DLD1 (cell line): Measurements from ENCODE around the gene MED17.

Experiments used
- in situ Hi-C: cut with HindIII; loops from 2 replicates; pipeline ENCODE4 v1.10.0; 2017; ENCODE audit warnings: low sequenced_read_pairs

MED17 gene

DNA sequence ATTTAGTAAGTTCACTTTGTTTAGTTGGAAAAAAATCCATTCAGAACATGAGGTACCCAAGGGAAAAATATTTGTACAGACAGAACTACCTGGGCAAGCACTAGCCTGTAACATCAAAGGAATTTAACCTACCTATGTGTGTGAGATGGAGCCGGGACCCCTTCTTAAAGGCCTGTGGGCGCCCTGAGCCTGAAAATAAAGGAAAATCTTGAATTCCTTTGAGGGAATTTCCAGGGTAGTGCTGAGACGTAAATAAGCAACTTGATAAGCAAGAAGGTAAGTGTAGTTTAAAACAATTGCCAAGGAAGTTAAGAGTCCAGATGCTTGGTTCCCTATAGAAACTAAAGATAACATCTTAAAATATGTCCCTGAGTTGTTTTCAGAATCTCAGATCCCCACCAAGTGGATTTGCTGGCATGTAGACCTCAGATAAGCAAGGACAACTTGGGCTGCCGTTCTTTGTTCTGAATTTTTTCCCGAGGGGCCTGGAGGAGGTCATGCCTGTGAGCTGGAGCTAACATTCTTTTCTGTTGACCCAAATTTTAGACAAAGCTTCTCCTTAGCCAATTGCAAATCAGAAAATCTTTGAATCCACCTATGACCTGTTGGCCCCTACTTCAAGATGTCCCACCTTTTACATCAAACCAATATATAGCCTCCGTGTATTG is 31.0 kb downstream of the MED17 start:
- in situ Hi-C loops, result no loop called here

DNA sequence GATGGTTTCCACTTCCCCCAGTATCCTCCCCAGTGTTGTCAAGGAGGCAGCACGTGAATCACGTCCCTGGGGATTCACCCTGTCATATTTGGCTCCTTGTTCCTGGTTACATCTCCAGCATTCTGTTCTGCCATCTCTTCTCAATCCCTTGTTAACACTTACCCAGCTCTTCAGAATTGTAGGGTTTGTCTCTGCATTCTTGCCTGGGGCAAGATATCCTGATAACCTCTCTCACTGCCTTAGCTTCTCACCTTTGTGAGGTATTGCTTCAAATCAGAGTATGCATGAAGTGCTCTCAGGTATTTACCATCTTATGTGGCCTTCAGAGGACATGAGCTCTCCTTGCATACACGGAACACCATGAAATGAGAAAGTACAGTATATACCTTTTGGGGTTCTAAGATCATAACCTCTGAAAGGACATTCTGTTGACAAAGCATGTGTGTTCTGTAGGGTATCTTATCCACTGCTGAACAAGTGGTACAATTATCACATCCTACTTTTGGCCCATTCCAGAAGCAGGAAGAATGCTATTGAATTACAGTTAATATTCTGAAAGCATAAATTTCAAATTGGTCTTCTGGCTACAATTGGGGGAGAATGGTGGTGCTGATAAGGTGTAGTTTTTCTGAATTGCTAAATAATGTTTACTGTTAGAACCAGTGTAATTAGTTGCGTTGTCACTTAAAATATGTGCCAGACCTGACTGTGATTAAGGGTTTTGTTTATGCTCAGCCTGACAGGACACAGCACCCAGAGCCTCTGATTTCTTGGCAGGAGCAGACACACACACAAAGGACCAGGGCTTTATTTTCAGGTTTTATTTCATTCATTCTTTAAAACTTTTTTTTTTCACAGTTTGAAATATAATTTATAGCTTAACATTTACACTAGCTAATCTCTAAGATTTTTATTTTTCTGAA is 33.6 kb downstream of the MED17 start:
- in situ Hi-C loops, result no loop called here

DNA sequence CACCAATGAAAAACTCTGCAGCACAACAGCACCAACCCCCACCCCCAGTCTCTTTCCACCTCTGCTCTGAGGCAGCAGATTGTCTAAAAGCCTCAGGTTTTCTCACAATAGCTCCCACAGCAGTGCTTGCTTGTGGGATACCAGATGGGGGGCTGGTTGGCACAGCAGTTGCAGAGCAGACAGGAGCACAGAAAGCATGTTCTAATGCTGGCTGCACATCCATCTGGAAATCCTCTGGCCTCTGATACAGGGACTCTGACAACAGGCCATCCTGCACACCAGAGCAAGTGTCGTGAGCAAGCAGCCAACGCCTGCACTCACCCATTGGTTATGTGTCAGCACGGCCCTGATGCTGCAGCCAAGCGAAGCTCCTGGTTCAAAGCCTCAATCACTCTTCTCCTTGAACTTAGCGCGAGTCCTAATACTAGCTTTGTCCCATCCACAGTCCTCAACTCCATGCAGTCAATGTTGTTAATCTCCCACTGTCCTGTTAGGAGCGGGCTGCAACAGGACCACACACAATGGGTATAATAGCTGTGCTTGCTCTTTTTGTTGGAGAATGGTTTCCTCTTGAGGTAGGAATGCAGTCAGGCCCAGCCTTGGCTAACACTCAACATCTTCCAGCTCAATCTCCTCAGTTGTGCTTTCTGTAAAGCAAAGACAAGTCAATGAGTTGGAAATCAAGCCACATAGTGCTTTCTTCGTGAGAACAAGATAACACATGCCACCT is 36.0 kb downstream of the MED17 start:
- in situ Hi-C loops, result no loop called here

DNA sequence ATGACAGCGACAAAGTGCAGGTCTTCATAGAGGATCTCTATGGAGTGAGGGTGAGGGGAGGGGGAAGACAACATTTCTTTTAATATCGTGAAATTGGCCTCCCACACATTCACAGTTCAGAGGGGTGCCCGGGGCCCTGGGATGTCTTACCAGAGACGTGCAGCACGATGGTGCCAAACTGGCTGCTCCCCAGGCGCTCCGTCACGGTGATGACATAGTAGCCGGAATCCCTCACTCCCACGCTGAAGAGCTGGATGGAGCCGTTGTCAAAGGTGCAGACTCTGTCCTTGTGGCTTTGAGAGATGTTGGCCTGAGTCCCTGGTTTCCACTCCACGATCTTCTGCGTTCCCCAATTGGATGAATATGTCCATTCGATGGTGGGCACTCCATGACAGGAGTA is 36.8 kb downstream of the MED17 start:
- in situ Hi-C loops, result no loop called here

DNA sequence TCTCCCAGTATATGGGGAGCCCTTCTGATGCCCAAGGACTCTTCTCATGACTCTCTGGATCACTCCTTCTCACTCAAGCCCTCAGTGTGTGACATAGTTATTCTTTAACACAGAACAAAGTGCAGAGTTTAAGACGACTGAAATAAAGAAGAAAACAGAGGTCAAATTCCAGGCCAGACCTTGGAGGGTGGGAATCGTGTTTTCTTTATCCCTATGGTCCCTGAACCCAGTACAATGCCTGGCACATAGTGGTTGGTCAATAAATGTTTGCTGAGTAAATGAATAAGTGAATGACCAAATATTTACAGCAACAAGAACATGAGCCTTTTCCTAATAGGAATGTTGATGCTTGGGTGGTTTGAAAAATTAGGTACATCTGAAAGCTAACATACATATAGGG is 37.5 kb downstream of the MED17 start:
- in situ Hi-C loops, result no loop called here

DNA sequence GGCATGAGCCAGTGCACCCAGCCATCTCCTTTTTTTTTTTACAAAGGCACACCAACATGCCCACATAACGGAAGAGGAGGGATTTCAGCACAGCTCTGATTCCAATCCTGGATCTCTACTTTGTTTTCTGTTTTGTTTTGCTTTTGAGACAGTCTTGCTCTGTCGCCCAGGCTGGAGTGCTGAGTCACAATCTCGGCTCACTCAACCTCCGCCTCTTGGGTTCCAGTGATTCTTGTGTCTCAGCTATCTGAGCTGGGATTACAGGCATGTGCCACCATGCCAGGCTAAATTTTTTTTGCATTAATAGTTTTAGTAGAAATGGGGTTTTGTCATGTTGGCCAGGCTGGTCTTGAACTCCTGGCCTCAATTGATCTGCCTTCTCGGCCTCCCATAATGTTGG is 38.3 kb downstream of the MED17 start:
- in situ Hi-C loops, result no loop called here

DNA sequence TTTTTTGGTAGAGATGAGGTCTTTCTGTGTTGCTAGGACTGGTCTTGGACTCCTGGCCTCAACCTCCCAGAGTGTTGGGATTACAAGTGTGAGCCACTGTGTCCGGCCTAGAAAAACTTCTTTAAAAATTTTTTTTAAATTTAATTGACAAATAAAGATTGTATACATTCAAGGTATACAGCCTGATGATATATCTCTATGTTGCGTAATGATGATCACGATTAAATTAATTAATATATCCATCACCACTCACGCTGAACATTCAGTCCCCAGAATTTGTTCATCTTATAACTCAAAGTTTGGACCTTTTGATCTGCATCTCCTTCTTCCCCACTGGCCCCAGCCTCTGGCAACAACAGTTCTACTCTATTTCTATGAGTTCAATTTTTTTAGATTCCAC is 39.1 kb downstream of the MED17 start:
- in situ Hi-C loops, result no loop called here

DNA sequence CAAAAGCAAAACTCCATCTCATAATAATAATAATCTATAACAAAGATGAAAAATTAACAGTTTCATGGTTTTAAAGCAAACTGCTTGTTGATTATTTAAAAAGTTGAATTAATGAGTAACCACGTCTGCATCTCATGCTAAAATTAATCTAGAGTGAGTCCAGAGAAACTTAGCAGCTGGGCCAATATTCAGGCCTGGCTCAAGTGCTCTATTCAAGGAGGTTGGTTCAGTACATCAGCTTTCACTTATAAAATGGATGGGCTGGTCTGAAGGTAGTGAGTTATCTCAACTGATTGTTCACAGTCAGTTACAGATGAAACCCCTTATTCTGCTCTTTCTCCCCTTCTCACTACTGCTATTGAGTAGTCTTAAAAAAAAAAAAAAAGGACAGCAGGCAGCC is 43.3 kb downstream of the MED17 start:
- in situ Hi-C loops, result no loop called here

DNA sequence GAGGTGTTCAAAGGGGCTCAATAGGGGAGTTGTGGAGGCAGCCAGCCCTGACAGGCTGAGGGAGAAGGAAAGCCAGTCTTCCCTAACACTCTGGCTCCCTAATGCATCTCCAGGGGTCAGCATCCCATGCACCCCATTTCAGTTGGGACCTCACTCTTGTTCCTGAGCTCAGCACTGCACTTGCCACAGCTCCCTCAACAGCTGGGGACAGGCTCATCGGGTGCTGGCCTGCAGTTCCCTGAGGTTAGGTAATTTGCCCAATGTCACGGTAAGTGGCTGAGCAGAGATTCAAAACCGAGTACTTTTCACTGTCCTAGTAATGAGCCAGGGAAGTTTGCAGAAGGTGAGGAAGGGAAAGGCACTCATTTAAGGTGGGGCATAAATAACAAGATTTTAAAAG is 45.5 kb downstream of the MED17 start:
- in situ Hi-C loops, result no loop called here

DNA sequence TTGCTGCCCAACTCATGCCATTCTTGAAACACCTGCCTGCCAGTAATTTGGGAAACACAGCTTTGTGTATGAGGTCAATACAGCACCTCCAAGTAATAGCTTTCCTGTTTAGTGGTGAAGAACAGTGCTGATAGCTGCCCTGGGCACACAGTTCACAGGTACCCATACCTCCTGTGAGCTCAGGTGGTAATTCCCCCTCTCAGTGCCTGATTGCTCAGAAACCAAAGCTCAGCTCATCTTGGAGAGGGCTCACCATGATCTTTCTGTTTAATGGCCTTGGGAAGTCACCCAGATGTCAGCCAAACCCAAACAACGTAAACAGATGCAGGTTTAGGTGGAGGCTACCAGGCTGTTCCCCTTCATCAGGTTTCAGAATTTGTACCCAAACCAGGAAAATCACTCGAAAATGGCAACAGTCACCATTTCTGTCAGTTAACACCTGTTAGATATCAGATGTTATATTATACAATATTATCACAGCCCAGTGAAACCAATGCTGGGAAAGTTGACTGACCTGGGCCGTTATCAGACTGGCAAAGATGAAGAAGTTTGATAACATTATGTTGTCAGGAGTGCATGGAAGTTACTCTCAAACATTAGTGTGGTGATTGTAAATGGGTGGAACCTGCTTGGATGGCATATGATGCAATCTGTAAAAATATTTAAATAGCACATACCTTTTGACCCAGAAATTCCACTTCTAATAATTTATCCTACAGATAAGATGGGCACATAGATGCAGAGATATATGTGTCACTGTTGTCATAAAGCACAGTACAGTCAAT is 47.5 kb downstream of the MED17 start:
- in situ Hi-C loops, result no loop called here

DNA sequence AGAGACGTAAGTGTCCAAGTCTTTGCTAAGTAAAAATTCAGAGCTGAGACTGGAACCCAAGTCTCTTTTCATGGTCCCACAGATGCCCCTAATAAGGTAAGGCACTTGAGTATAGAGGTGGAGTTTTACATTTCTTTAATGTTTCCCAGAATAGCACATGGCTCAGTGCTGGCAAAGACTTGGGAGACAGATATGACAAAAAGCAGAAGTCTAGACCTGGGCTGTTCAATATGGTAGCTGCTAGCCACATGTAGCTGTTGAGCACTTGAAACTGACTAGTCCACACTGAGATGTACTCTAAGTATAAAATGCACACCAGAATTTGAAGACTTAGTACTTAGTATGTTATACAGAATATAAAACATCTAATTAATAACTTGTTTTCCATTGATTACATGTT is 48.7 kb downstream of the MED17 start:
- in situ Hi-C loops, result no loop called here

DNA sequence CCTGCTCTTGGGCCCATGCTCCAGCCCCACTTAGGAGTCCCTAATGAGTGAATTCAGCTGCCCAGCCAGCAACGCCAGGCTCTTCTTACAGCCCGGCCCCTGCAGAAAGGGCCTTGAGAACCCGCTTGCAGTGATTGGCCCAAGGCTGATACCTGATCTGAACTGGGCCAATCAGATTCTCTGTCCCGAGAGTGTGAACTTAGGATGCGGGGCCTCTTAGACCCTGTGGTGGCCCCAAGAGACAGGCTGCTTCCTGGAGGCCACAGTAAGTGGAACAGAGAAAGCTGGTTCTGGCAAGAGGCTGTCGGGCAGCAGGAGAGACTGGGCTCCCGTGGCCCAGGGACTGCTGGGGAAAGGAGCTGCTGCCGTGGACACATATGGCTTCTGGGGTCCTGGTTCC is 54.9 kb downstream of the MED17 start:
- in situ Hi-C loops, result no loop called here

DNA sequence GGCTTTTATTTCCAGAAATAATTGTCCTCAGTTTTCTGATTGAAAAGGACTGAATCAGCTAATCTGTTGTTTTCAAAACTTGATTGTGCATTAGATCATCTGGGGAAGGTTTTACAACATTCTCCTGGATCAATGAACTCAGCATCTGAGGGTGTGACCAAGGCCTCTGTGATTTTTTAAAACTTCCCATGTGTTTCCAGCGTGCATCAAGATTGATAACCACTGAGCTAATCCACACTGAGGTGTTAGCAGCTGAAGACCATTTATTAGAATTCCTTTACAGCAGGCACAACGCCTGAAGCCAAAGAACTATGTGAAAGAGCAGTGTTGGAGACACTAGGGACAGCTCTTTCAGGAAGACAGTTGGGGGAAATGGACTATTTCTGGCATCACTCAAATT is 56.1 kb downstream of the MED17 start:
- in situ Hi-C loops, result no loop called here

DNA sequence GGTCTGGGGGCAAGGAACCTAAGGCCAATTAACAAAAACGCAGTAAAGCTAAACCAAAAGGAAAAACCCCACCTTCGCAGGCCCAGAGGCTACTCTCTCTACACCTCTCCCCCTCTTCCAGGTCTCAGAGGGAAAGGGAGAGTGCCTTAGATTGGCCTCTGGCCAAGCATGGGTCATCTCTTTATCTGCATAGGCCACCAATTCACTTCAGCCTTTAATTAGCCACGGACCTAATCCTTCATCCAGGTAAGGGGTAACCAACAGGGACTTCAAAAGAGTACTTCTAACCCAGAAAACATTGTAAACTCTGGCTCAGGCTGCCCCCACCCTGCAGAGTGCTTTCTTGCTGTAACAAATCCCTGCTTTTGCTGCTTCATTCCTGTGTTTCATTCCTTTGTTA is 56.9 kb downstream of the MED17 start:
- in situ Hi-C loops, result no loop called here

DNA sequence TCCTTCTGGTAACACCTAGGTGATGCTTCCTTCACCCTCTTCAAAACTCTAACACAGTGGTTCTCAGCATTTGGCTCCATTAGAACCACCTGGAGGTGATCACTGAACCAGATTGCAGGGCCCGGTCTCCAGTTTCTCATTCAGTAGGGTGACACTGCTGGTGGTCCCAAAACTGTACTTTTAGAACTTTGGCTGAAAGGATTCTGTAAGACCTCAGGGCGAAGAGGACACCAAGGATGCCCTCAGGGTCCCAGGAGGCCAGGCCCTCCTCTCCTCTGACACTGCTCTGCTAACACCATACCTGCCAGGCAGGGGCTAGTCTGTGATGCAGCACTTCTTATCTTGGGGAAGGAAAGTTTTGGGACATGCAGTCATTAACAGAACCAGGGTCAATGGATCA is 57.4 kb downstream of the MED17 start:
- in situ Hi-C loops, result no loop called here

DNA sequence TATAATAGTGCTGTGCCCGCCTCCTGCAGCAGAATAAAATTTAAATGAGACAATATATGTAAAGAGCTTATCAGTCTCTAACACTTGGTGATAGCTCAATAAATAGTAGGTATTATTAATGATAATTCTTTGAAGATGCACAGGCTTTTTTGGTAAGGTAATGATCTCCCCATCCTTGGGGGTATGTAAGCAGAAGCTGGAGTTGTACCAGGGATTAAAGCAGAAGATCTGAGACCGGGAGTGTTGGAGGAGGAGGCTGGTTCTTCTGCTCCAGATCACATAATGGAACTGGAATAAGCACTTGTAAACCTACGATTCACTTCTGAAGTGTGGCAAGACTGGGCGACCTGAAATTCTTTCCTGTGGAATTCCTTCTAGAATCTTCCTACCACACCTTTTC is 58.0 kb downstream of the MED17 start:
- in situ Hi-C loops, result no loop called here

DNA sequence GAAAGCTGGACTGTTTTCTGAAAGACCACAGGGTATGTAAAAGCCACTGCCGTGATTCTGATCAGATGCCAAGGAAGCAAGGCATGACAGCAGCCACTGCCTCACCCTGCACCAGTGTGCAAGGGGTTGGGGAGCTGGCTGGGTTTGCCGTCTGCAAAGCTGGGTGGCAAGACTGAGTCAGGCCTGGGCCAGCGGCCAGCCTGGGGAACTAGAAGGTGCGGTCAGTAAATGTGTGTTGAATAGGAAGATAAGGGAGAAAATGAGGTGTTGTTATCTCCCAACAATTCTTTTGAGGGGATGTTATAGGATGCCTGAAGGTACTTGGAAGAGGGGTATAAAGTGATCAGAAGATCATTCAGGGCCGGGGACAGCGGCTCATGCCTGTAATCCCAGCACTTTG is 58.4 kb downstream of the MED17 start:
- in situ Hi-C loops, result no loop called here

DNA sequence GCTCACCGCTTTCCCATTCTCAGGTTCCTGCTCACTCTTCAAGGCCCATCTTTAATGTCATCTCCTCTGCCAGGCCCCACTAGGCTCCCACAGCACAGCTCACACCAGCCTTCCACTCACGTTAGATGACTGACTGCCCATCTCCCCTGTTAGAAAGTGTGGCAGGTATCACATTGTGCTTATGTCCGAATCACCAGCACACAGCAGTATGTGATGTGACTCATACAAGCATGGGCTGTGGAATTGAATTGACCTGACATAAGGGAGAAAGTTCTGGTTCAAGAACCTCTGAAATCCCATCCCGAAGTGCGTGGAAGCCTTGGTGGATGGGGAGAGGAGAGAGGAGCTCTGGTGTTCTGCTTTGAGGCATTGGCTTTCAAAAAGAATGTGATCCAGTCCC is 59.8 kb downstream of the MED17 start:
- in situ Hi-C loops, result no loop called here

DNA sequence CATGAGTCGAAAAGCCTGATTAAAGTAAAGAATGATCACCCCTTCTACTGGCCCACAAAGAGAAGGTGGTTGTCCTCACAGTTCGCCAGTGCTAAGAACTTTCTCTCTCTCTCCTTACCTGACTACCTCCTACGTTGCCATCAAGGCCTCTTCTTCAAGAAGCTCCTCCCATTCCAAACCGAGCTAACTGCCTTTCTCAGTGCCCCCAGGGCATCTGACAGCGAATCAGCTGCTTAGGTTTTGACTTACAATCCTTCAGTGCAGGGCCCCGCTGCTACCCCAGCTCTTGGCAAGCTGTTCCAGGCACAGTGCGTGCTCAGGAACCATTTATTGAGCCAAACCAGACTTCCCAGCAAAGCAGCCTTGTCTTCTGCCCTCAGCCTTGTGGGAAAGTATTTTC is 60.5 kb downstream of the MED17 start:
- in situ Hi-C loops, result no loop called here

DNA sequence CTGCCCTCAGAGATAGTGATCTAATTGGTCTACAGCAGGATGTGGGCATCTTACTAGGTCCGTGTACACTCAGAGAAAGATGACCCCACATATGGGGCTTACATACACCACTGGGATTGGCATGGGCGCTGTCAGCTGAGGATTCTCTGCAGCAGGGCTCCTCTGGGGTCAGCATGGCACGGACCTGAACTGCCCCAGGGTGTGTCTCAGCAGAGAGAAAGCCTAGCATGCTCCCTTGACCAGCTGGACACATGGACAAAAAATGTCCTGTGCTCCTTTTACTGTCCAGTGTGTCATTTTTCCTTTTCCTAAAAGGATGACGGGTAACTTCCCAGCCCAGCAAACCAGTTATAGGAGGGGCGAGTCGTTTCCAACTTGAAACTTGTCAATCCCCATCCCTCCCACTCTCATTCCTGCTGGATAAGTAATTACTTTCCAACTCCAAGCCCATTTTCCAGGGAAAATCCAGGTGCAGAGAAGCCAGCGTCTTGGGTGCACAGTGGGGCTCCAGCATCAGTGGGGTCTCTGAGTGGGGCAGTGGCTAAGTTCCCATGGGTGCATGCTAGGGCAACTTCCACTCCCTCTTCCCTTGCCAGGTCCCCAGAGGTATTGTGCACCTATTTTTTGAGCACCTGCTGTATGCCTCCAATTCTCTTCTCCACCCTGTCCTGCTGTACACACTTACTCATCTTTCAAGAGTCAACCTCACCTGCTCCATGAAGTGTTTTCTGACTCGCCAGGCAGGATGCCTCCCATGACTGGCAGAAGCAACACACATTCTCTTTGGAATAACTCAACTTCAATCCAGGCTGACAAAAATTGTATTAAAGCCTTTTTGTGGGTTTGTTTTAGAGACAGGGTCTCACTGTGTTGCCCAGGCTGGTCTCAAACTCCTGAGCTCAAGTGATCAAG is 61.4 kb downstream of the MED17 start:
- in situ Hi-C loops, result no loop called here
